ENCODE measurements around the gene EIF4G3.
"Not testable (repeated sequence)": the region's sequence is repeated elsewhere in the genome, so short reads cannot be mapped to it uniquely, and the experiment has no call there.

The EIF4G3 gene

DNA sequence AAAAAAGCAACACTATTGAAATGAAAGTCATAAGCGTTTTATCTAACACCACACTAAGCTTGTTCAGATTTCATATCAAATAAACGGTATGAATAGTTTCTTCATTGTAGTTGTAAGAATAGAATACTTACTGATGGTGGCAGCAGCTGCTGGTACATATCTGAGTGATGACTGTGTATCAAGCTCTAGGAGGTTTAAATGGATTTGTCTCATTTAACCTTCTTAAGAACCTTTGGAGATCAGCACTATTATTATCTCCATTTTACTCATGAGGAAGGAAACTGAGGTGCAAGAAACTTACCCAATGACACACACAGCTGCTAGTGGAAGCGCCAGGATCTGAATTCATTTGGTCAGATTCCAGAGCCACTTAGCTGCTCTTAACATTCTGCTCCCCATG is 104.0 kb downstream of the EIF4G3 start:
- DNase-seq (ENCODE audit: low read depth in 1 of 2, low spot score in 1 of 2), result no peak

DNA sequence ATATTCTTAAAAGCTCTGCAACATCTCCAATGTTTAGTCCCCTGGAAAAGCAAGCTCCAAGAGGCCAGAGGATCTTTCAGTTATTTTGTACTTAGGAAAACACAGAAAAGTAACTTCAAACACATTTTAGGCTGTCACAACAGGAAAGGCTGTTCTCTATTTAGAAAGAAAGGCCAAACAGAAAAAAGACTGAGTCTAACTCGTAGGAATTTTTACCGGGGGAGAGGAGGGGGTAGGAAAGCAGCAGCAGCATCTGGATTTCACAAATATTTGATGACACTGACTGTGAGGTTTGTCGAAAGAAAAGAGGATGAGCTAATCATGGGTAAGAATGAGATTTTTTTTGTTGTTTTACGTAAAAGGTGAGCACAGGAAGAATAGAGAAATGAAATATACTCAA is 107.1 kb downstream of the EIF4G3 start:
- no peak for DNase-seq (ENCODE audit: low read depth in 1 of 2, low spot score in 1 of 2)

- DNase-seq (ENCODE audit: low read depth in 1 of 2, low spot score in 1 of 2), result no peak
Observed at GRCh38 chr1:21068937-21069336, 107.8 kb downstream of the EIF4G3 start.

GRCh38 chr1:21067551-21068227 is 109.0 kb downstream of the EIF4G3 start:
- DNase-seq (ENCODE audit: low read depth in 1 of 2, low spot score in 1 of 2), result no peak

- no peak for DNase-seq (ENCODE audit: low read depth in 1 of 2, low spot score in 1 of 2)
Observed at GRCh38 chr1:21066356-21067012, 110.2 kb downstream of the EIF4G3 start.

DNA sequence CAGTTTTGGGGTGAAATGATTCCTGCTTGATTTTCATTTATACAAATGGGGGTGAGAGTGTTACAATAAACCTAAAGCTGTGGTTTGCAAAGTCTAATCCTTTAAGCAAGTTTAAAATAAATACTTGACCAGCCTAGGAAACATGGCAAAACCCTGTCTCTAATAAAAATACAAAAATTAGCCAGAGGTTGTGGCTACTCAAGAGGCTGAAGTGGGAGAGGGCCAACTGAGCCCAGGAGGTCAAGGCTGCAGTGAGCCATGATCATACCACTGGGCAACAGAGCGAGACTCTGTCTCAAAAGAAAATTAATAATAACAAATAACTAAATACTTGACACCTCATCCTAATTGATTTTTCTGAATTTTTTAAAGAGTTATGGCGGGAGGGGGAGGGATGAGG is 110.8 kb downstream of the EIF4G3 start:
- no peak for DNase-seq (ENCODE audit: low read depth in 1 of 2, low spot score in 1 of 2)

DNA sequence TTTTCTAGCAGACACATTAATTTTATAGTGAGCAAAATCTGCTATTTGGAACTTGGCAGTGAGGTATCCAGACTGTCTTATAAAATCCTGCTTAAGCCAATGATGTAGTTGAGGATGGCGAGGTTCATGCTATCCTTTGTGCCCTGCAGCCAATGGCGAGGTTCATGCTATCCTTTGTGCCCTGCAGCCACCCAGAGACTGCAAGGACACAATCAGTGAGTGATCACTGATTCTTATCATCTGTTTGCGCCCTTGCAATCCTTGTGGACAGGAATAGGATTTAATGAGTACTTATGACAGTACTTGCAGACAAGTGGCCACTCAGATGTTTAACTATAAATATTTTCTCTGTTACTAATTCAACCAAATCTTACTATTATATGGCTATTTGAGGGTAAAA is 112.6 kb downstream of the EIF4G3 start:
- no peak for DNase-seq (ENCODE audit: low read depth in 1 of 2, low spot score in 1 of 2)

- DNase-seq (ENCODE audit: low read depth in 1 of 2, low spot score in 1 of 2), result no peak
Observed at GRCh38 chr1:21060523-21060922, 116.2 kb downstream of the EIF4G3 start.

- no peak for DNase-seq (ENCODE audit: low read depth in 1 of 2, low spot score in 1 of 2)
Observed at GRCh38 chr1:21059021-21059420, 117.7 kb downstream of the EIF4G3 start.

DNA sequence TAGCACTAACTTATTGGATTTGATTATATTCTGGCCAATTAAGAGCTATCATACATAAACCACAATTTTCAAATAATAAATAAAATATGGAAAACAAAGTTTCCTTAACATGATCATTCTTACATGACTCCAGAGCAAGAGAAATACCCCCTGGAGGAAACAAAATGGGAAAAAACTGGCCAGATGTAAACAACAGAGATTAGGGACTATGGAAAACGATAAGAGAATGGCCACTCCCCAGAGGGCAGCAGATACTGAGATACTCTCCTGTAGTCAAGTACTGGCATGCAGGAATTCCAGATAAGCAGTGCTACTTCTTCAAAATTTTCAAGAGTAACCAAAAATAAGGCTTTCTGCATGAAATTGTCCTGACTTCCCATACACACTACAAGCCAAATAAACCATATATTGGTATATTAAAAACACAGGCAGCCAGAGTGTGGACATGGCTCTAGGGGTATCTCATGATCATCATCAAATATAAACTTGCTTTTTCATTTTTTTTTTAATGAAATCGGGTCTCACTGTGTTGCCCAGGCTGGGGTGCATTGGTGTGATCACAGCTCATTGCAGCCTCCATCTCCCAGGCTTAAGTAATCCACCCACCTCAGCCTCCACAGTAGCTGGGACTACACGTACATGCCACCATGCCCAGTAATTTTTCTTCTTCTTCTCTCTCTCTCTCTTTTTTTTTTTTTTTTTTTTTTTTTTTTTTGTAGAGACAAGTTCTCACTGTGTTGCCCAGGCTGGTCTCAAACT is 118.5 kb downstream of the EIF4G3 start:
- no peak for DNase-seq (ENCODE audit: low read depth in 1 of 2, low spot score in 1 of 2)

DNA sequence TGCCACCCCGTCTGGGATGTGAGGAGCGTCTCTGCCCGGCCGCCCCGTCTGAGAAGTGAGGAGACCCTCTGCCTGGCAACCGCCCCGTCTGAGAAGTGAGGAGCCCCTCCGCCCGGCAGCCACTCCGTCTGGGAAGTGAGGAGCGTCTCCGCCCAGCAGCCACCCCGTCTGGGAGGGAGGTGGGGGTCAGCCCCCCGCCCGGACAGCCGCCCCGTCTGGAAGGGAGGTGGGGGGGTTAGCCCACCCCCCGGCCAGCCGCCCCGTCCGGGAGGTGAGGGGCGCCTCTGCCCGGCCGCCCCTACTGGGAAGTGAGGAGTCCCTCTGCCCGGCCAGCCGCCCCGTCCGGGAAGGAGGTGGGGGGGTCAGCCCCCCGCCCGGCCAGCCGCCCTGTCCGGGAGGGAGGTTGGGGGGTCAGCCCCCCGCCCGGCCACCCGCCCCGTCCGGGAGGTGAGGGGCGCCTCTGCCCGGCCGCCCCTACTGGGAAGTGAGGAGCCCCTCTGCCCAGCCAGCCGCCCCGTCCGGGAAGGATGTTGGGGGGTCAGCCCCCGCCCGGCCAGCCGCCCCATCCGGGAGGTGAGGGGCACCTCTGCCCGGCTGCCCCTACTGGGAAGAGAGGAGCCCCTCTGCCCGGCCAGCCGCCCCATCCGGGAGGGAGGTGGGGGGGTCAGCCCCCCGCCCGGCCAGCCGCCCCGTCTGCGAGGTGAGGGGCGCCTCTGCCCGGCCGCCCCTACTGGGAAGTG is 123.3 kb downstream of the EIF4G3 start:
- DNase-seq (ENCODE audit: low read depth in 1 of 2, low spot score in 1 of 2), result not testable (repeated sequence)

GRCh38 chr1:21052034-21052433 is 124.7 kb downstream of the EIF4G3 start:
- DNase-seq (ENCODE audit: low read depth in 1 of 2, low spot score in 1 of 2), result no peak

GRCh38 chr1:21051177-21051825 is 125.4 kb downstream of the EIF4G3 start:
- no peak for DNase-seq (ENCODE audit: low read depth in 1 of 2, low spot score in 1 of 2)

GRCh38 chr1:21050031-21050430 is 126.7 kb downstream of the EIF4G3 start:
- no peak for DNase-seq (ENCODE audit: low read depth in 1 of 2, low spot score in 1 of 2)

DNA sequence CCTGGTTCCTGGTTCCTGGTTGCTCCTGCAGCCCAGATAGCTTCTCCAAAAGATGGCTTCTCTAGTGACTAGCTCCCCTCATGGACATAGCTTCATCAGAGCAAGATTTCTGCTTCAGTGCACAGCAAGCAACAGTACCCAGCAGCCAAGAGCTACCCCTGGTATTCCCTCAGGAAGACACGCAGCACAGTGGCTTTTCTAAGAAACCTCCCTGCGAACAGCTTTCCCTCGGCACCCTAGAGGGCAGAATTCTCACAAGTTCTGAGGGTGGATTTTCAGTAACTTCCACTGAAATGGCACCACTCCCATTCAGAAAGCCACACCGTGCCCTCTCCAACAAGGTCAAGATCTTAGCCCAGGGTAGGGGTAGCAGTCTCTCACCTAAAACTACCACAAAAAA is 128.2 kb downstream of the EIF4G3 start:
- no peak for DNase-seq (ENCODE audit: low read depth in 1 of 2, low spot score in 1 of 2)

DNA sequence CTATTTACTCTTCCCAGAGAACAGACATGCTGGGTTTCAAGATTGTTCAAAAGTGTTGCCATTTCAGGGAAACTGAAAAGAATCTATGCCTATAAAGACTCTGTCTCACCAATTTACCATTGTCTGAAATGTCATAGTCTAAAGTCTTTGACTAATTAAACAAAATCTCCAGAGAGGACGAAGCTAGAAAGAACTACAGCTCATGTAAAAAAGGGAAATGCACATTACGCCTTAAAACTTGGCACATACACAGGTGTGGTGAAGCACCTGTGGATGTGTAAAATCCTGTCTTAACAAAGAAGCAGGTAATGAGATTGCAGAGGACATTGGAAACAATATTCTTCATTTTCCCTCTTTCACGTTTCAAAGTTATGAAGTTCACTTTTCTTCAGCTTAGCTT is 130.6 kb downstream of the EIF4G3 start:
- no peak for DNase-seq (ENCODE audit: low read depth in 1 of 2, low spot score in 1 of 2)

- no peak for DNase-seq (ENCODE audit: low read depth in 1 of 2, low spot score in 1 of 2)
Observed at GRCh38 chr1:21045351-21045750, 131.3 kb downstream of the EIF4G3 start.

DNA sequence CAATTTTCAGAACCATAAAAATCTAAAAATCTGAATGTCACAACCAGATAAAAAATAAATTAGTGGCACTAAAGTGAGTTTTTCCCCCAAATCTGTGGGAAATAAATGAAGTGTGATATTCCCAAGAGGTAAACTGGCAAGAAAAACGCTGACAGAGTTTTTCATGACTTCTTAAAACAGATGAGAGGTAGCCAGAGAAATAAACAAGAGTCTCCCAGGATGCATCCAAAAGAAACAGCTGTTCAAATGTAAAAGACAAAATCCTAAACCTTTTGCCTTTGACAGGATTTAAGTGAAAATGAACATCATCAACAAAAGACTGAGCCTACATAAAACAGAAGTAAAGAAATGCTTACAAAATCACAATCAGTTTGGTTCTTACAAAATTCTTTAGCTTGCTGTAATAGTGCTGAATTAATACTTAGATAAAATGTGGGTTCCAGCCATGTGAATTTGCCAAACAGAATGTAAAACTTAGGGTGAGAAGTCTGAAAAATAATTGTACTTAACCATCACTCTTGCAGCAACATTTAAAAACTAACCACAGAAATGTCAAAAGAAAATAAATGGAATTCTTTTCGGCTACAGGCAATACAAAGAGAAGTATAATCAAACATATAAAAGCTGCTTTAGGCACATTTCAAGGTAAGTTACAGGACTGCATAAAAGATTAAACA is 133.6 kb downstream of the EIF4G3 start:
- DNase-seq (ENCODE audit: low read depth in 1 of 2, low spot score in 1 of 2), result no peak

- DNase-seq (ENCODE audit: low read depth in 1 of 2, low spot score in 1 of 2), result no peak
Observed at GRCh38 chr1:21041541-21041940, 135.2 kb downstream of the EIF4G3 start.

- no peak for DNase-seq (ENCODE audit: low read depth in 1 of 2, low spot score in 1 of 2)
Observed at GRCh38 chr1:21037091-21037490, 139.6 kb downstream of the EIF4G3 start.

DNA sequence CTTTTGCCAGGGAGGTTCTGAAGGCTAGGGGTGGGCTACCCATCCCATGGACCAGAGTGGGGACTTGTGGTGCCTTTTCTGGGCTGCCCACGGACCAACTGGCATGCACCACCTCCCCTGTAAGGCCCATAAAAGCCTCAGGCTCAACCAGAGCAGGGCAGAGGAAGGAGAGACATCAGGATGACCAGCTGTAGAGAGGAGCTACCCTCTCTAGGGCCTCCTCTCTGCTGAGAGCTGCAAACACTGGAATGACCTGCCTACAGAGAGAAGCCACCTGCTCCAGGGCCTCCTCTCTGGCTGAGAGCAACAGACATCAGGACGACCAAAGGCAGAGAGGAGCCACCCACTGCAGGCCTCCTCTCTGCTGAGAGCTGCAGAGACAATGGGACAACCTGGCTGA is 140.9 kb downstream of the EIF4G3 start:
- no peak for DNase-seq (ENCODE audit: low read depth in 1 of 2, low spot score in 1 of 2)

Measured in activated T-helper 1 cell treated with anti-CD3 and anti-CD28 coated beads, Interleukin-2, amount 50 U/mL, for 16 hours (primary cell).